HEK293 (cell line): ENCODE results near the gene TNXB.

Source experiments
- CTCF ChIA-PET: fragments of 350-600 bp; formaldehyde crosslinking; extraction: SDS; loops from one replicate; lab custom pipeline; 2021; ENCODE audit warnings: antibody characterized with exemption; lab: Yijun Ruan, JAX
- POLR2A ChIA-PET: fragments of 300-600 bp; formaldehyde crosslinking; extraction: SDS; loops from one replicate; lab custom pipeline; 2020; ENCODE audit warnings: antibody characterized with exemption, inconsistent platforms; lab: Yijun Ruan, JAX
- H3K27ac ChIP-seq: fragments of 200-500 bp; sonication (Bioruptor generic); 2 replicates; pipeline ENCODE4 v1.5.1; 2014; ENCODE audit warnings: low read depth, low read length, control low read depth, inconsistent platforms; ENCODE audit errors: extremely low read depth
- H3K36me3 ChIP-seq, 2 experiments: fragments of 200-500 bp in 1 of 2; sonication (Bioruptor generic) in 1 of 2; 1 replicate in 1 of 2; 2 replicates in 1 of 2; pipeline ENCODE4 v1.5.1; 2014 to 2017; ENCODE audit warnings: inconsistent platforms in 2 of 2, low read length in 2 of 2; ENCODE audit not compliant: control insufficient read depth in 2 of 2, insufficient read depth in 1 of 2
- H3K4me1 ChIP-seq: fragments of 200-500 bp; sonication (Bioruptor generic); 2 replicates; pipeline ENCODE4 v1.5.1; 2014; ENCODE audit warnings: mild to moderate bottlenecking, low read length, inconsistent platforms; ENCODE audit not compliant: control insufficient read depth, insufficient read depth
- H3K4me3 ChIP-seq: 2 replicates; pipeline ENCODE4 v1.5.1; 2011; ENCODE audit warnings: low read depth, mild to moderate bottlenecking, control low read depth, low read length, moderate library complexity
- H3K9me3 ChIP-seq: fragments of 200-500 bp; sonication (Bioruptor generic); 2 replicates; pipeline ENCODE4 v1.5.1; 2014; ENCODE audit warnings: low read depth, low read length, inconsistent platforms; ENCODE audit not compliant: control insufficient read depth, insufficient read depth
- HIC1 ChIP-seq: fragments of 450-650 bp; formaldehyde crosslinking; IDR thresholded peaks from 2 replicates; pipeline ENCODE4 v1.5.1; 2016; ENCODE audit warnings: missing biosample characterization, missing genetic modification characterization
- ZBTB48 ChIP-seq: fragments of 450-650 bp; formaldehyde crosslinking; IDR thresholded peaks from 2 replicates; pipeline ENCODE4 v1.5.1; 2016; ENCODE audit warnings: missing biosample characterization, missing genetic modification characterization
- ZFP69B ChIP-seq: fragments of 450-650 bp; formaldehyde crosslinking; IDR thresholded peaks from 2 replicates; pipeline ENCODE4 v1.5.1; 2016; ENCODE audit warnings: missing biosample characterization, missing genetic modification characterization
- ZNF23 ChIP-seq: fragments of 450-650 bp; formaldehyde crosslinking; IDR thresholded peaks from 2 replicates; pipeline ENCODE4 v1.5.1; 2016; ENCODE audit warnings: missing biosample characterization, missing genetic modification characterization, borderline replicate concordance
- ZNF239 ChIP-seq: fragments of 450-650 bp; formaldehyde crosslinking; IDR thresholded peaks from 2 replicates; pipeline ENCODE4 v1.5.1; 2016; ENCODE audit warnings: missing biosample characterization, missing genetic modification characterization
- ZNF510 ChIP-seq: fragments of 450-650 bp; formaldehyde crosslinking; IDR thresholded peaks from 2 replicates; pipeline ENCODE4 v1.5.1; 2018; ENCODE audit warnings: mild to moderate bottlenecking, missing genetic modification characterization, missing biosample characterization; ENCODE audit not compliant: insufficient replicate concordance
- TF ChIP-seq, protein P1 (sequence below): fragments of 450-650 bp; formaldehyde crosslinking; IDR thresholded peaks from 2 replicates; pipeline ENCODE4; 2016; ENCODE audit warnings: missing biosample characterization, missing genetic modification characterization
- TF ChIP-seq, protein P2 (sequence below): fragments of 450-650 bp; formaldehyde crosslinking; IDR thresholded peaks from 2 replicates; pipeline ENCODE4 v1.5.1; 2016; ENCODE audit warnings: missing biosample characterization, missing genetic modification characterization
- TF ChIP-seq, protein P3 (sequence below): IDR thresholded peaks from 2 replicates; pipeline ENCODE4 v1.6.1; 2011; ENCODE audit warnings: mild to moderate bottlenecking, low read depth, low read length, borderline replicate concordance
- TF ChIP-seq, protein P4 (sequence below): fragments of 450-650 bp; formaldehyde crosslinking; IDR thresholded peaks from 2 replicates; pipeline ENCODE4 v1.5.1; 2016; ENCODE audit warnings: missing biosample characterization, missing genetic modification characterization

Gene TNXB

GRCh38 chr6:32096394-32097258 is 12.5 kb downstream of the TNXB start:
- no peak overlapping the region; the same call in 1 of the 2 replicates for H3K4me3 ChIP-seq
- H3K9me3 ChIP-seq, result no peaks in the 10 kb centered on the region
- H3K4me1 ChIP-seq, result peaks cover 11% of the 10 kb centered on the region
- no peaks in the 10 kb centered on the region for H3K36me3 ChIP-seq
- CTCF ChIA-PET, result interaction anchor here (0.6 to 3.9 kb wide), 7 partner anchors 14 to 149 kb away, joined by 3 to 16 read pairs (median 4); no protein-coding TSS in a partner anchor
- H3K27ac ChIP-seq, result no peak overlapping the region
- POLR2A ChIA-PET, result no interaction called here
- no peak for TF ChIP-seq ZNF510 (tag by site-specific recombination)
- TF ChIP-seq, protein P1, sequence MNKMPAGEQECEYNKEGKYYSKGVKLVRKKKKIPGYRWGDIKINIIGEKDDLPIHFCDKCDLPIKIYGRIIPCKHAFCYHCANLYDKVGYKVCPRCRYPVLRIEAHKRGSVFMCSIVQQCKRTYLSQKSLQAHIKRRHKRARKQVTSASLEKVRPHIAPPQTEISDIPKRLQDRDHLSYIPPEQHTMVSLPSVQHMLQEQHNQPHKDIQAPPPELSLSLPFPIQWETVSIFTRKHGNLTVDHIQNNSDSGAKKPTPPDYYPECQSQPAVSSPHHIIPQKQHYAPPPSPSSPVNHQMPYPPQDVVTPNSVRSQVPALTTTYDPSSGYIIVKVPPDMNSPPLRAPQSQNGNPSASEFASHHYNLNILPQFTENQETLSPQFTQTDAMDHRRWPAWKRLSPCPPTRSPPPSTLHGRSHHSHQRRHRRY (tag by site-specific recombination), result no peak
- TF ChIP-seq HIC1, result 0 out of 2 replicates have a peak, but pooled peaks have one; percentile 11

DNA sequence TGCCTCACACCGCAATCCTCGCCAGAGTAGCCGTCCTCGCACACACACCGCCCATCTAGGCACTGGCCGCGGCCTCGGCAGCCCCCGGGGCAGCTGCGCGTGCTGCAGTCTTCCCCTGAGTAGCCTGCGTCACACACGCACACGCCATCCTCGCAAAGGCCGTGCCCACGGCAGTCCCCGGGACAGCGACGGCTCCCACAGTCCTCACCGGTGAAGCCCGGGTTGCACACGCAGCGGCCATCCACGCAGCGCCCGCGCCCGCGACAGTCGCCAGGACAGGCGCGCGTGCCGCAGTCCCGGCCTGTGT is 13.1 kb downstream of the TNXB start:
- H3K4me3 ChIP-seq, result no peak overlapping the region; the same call in 1 of the 2 replicates
- CTCF ChIA-PET, result interaction anchor here (0.7 to 3.9 kb wide), 3 partner anchors 21 to 126 kb away, joined by 4 to 16 read pairs (median 7); no protein-coding TSS in a partner anchor

GRCh38 chr6:32095338-32096086 is 13.6 kb downstream of the TNXB start:
- H3K4me1 ChIP-seq, result peaks cover 11% of the 10 kb centered on the region
- no peak overlapping the region for H3K4me3 ChIP-seq
- no peaks in the 10 kb centered on the region for H3K9me3 ChIP-seq
- no peak overlapping the region for H3K27ac ChIP-seq
- TF ChIP-seq, protein P2, sequence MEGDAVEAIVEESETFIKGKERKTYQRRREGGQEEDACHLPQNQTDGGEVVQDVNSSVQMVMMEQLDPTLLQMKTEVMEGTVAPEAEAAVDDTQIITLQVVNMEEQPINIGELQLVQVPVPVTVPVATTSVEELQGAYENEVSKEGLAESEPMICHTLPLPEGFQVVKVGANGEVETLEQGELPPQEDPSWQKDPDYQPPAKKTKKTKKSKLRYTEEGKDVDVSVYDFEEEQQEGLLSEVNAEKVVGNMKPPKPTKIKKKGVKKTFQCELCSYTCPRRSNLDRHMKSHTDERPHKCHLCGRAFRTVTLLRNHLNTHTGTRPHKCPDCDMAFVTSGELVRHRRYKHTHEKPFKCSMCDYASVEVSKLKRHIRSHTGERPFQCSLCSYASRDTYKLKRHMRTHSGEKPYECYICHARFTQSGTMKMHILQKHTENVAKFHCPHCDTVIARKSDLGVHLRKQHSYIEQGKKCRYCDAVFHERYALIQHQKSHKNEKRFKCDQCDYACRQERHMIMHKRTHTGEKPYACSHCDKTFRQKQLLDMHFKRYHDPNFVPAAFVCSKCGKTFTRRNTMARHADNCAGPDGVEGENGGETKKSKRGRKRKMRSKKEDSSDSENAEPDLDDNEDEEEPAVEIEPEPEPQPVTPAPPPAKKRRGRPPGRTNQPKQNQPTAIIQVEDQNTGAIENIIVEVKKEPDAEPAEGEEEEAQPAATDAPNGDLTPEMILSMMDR, result peak; percentile 55; the same call in 1 of the 2 replicates
- TF ChIP-seq, protein P3, sequence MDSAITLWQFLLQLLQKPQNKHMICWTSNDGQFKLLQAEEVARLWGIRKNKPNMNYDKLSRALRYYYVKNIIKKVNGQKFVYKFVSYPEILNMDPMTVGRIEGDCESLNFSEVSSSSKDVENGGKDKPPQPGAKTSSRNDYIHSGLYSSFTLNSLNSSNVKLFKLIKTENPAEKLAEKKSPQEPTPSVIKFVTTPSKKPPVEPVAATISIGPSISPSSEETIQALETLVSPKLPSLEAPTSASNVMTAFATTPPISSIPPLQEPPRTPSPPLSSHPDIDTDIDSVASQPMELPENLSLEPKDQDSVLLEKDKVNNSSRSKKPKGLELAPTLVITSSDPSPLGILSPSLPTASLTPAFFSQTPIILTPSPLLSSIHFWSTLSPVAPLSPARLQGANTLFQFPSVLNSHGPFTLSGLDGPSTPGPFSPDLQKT, result no peak
- no peaks in the 10 kb centered on the region for H3K36me3 ChIP-seq
- ChIA-PET CTCF (interaction anchor here (1.7 to 3.9 kb wide), 3 partner anchors 13 to 47 kb away, joined by 4 to 16 read pairs (median 7); no protein-coding TSS in a partner anchor), POLR2A (no interaction called here)

More for the DNA sequence above, 13.1 kb downstream of the TNXB start:
- TF ChIP-seq, protein P4, sequence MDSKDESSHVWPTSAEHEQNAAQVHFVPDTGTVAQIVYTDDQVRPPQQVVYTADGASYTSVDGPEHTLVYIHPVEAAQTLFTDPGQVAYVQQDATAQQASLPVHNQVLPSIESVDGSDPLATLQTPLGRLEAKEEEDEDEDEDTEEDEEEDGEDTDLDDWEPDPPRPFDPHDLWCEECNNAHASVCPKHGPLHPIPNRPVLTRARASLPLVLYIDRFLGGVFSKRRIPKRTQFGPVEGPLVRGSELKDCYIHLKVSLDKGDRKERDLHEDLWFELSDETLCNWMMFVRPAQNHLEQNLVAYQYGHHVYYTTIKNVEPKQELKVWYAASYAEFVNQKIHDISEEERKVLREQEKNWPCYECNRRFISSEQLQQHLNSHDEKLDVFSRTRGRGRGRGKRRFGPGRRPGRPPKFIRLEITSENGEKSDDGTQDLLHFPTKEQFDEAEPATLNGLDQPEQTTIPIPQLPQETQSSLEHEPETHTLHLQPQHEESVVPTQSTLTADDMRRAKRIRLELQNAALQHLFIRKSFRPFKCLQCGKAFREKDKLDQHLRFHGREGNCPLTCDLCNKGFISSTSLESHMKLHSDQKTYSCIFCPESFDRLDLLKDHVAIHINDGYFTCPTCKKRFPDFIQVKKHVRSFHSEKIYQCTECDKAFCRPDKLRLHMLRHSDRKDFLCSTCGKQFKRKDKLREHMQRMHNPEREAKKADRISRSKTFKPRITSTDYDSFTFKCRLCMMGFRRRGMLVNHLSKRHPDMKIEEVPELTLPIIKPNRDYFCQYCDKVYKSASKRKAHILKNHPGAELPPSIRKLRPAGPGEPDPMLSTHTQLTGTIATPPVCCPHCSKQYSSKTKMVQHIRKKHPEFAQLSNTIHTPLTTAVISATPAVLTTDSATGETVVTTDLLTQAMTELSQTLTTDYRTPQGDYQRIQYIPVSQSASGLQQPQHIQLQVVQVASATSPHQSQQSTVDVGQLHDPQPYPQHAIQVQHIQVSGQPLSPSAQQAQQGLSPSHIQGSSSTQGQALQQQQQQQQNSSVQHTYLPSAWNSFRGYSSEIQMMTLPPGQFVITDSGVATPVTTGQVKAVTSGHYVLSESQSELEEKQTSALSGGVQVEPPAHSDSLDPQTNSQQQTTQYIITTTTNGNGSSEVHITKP (tag by site-specific recombination), result no peak
- TF ChIP-seq ZBTB48 (no peak), ZNF23 (tag by site-specific recombination) (no peak), ZFP69B (tag by site-specific recombination) (no peak), ZNF239 (tag by site-specific recombination) (no peak)
- Histone ChIP-seq H3K27ac (no peak overlapping the region), H3K4me1 (peaks cover 11% of the 10 kb centered on the region), H3K9me3 (no peaks in the 10 kb centered on the region), H3K36me3 (no peaks in the 10 kb centered on the region)
- POLR2A ChIA-PET, result no interaction called here
